LNCAP (cell line): ENCODE measurements around the gene CAMSAP3.

Source experiments
- CTCF ChIP-seq: fragments of 450-650 bp; IDR thresholded peaks from 2 replicates; pipeline ENCODE4 v1.5.1; 2017; ENCODE audit warnings: mild to moderate bottlenecking

The CAMSAP3 gene

GRCh38 chr19:7582446-7582845 is 13.2 kb upstream of the CAMSAP3 start:
- no peak for TF ChIP-seq CTCF

- TF ChIP-seq CTCF = no peak
Measured at GRCh38 chr19:7589822-7590221, 5.8 kb upstream of the CAMSAP3 start.

GRCh38 chr19:7590256-7590655 is 5.4 kb upstream of the CAMSAP3 start:
- no peak for TF ChIP-seq CTCF

GRCh38 chr19:7596211-7596937 is 711 bp downstream of the CAMSAP3 start:
- no peak for TF ChIP-seq CTCF

- TF ChIP-seq CTCF = no peak
Measured at GRCh38 chr19:7597689-7598088, 2.0 kb downstream of the CAMSAP3 start.

- no peak for TF ChIP-seq CTCF
Measured at GRCh38 chr19:7598180-7598579, 2.5 kb downstream of the CAMSAP3 start.

GRCh38 chr19:7600721-7601120 is 5.1 kb downstream of the CAMSAP3 start:
- TF ChIP-seq CTCF = no peak
